HG02840 (cell line): ENCODE measurements around the gene TMEM131.
"Not testable (repeated sequence)": the region's sequence is repeated elsewhere in the genome, so short reads cannot be mapped to it uniquely, and the experiment has no call there.

Experiments
- ATAC-seq: cut with Tn5 transposase; IDR thresholded peaks from one replicate; pipeline ENCODE4 v1.9.1; 2021; ENCODE audit warnings: mild to moderate bottlenecking, moderate library complexity, moderate number of reproducible peaks; ENCODE audit not compliant: unreplicated experiment, low FRiP score

TMEM131 gene

GRCh38 chr2:97924194-97924593 is 71.6 kb downstream of the TMEM131 start:
- ATAC-seq: no peak

- no peak for ATAC-seq
Measured at GRCh38 chr2:97919858-97920257, 75.9 kb downstream of the TMEM131 start.

DNA sequence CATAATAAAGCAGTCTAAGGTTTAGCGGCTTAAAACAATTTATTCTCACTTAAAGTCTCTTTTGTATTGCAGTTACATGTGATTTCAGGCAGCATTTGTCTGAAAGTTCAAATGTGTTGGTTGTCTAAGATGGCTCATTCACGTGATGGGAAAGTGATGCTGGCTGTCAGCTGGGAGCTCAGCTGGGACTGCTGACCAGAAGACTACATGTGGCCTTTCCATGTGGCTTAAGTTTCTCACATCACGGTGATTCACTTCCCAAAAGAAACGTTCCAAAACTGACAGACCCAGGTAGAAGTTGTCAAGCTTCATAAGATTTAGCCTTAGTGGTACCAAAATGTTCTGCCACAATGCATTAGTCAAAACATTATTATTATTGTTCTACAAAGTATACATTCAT is 76.9 kb downstream of the TMEM131 start:
- no peak for ATAC-seq

DNA sequence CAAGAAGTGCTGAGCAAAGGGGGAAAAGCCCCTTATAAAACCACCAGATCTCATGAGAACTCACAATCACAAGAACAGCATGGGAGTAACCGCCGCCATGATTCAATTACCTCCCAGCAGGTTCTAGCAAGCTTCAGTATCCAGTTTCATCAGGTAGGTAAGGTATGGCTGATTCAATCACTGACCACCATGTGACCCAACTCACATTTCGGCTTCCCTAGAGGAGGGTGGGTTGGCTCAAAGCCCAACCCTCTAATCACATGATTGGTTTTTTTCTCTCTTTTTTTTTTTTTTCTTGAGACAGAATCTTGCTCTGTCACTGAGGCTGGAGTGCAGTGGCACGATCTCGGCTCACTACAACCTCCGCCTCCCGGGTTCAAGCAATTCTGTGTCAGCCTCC is 78.1 kb downstream of the TMEM131 start:
- ATAC-seq: not testable (repeated sequence)

- no peak for ATAC-seq
Measured at GRCh38 chr2:97914691-97915213, 81.0 kb downstream of the TMEM131 start.

- no peak for ATAC-seq
Measured at GRCh38 chr2:97913846-97914245, 81.9 kb downstream of the TMEM131 start.

DNA sequence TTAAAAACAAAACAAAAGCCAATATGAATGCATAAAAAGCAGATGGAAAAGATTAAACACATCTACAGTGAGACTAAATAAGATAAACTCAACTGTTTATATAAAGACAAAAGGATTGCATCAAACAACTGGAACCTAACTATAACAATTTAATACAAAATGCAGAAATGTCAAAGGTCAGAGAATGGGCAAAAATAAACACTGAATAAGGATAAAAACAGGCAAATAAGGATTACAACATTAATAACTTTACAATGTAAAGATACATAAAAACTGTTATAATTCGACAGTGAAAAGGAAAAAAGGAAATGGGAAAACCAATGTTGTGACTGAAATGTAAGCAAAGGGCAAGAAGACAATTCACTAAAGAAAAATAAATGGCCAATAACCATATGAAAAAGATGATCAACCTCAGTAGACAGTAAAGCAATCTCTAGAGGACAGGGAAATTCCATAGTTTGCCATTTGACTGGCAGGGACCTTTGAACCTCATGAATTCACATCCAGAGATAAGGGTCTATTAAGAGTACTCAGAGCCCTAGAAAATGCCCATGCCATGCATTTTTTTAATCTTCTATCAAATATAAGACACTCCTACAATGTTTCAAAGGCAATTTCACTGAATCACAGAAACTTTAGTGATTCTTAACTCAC is 83.7 kb downstream of the TMEM131 start:
- ATAC-seq: no peak

- ATAC-seq: peak; percentile 40
Measured at GRCh38 chr2:97911206-97911921, 84.4 kb downstream of the TMEM131 start.

DNA sequence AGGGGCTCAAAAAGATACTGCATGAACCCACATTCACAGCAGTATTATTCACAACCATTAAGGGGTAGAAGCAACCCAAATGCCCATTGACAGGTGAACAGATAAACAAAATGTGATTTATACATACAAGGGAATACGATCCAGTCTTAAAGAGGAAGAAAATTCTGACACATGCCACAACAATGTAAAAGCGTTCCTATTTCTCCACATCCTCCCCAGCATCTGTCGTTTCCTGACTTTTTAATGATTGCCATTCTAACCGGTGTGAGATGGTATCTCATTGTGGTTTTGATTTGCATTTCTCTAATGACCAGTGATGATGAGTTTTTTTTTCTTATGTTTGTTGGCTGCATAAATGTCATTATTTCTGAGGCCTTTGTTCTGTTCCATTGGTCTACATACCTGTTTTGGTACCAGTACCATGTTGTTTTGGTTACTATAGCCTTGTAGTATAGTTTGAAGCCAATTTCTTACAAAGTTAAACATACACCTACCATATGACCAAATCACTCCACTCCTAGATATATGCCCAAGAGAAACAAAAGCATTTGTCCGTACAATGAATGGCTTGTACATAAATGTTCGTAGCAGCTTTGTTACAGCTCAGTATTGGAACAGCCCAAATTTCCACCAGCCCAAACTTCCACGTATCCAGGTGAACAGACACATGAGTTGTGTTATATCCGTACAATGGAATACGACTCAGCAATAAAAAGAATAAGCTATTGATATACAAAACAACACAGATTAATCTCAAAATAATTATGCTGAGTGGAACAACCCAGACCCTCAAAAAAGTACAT is 85.1 kb downstream of the TMEM131 start:
- ATAC-seq: no peak

- no peak for ATAC-seq
Measured at GRCh38 chr2:97908208-97908676, 87.5 kb downstream of the TMEM131 start.

DNA sequence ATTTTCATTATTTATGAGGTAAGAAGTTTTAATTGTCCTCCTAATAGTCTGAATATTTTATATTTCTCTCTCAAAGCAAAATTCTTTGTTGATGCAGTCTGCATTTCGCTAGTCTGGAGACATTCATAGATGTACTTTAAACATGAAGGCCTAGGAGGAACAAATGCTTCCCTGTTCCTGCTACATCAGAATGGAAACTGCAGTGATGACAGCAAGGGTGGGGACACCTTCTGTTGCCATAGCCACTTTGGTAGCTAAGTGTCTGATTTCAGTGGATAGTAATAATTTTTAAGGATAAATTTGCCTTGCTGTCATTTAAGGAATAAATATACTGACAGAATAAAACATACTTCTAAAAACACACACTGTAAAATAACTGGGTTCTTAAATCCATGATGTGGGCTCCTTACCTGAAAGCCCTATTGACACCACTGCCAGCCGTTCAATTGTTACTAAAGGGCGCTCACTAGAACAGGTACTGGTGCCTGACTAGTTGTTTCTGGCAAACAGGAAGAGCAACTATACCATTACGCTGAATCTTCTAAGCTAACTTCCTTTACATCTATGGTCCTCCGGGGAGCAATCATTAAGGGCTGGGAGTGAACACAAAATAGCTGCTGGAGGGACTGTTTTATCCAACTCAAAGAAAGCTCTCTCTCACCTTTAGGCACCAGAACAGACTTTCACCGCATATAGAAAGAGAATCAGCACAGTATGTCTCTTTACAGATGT is 88.2 kb downstream of the TMEM131 start:
- ATAC-seq: no peak

DNA sequence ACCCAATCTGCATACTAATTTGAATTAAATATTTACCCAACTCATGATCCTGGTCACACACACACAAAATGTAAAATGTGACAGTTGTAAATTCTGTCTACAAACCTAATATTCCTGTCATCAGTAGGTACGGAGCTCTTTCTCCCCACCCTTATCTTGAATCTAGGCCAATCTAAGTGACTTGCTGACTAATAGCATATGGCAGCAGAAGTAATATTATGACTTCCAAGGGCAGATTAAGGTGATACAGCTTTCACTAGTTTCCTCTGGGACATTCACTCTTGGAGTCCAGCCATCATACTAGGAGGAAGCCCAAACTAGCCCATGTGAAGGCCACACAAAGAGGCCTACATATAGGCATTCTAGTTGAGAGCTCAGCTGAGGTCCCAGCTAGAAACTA is 89.4 kb downstream of the TMEM131 start:
- no peak for ATAC-seq

DNA sequence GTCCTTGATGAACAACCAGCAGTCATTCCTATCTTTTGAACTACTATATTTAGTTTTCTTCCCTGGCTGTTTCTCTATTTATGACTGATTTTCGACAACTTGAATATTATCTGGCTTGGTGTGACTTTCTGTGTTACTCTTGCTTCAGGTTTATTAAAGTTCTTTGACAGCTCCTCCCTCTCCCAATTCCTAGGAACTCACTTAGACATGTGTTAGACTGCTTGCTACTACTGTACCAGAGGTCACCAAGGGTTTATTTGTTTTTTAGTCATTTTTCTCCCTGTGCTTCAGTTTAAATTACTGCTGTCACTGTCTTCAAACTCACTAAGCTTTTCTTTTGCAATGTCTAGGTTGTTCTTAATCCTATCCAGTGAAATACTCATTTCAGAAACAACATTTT is 90.5 kb downstream of the TMEM131 start:
- ATAC-seq: no peak

GRCh38 chr2:97901862-97902261 is 93.9 kb downstream of the TMEM131 start:
- ATAC-seq: no peak

GRCh38 chr2:97900806-97901205 is 94.9 kb downstream of the TMEM131 start:
- ATAC-seq: no peak

DNA sequence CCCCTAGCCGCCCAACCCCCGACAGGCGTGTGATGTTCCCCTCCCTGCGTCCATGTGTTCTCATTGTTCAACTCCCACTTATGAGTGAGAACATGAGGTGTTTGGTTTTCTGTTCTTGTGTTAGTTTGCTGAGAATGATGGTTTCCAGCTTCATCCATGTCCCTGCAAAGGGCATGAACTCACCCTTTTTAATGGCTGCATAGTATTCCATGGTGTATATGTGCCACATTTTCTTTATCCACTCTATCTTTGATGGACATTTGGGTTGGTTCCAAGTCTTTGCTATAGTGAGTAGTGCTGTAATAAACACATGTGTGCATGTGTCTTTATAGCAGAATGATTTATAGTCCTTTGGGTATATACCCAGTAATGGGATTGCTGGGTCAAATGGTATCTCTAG is 102.7 kb downstream of the TMEM131 start:
- not testable (repeated sequence) for ATAC-seq

DNA sequence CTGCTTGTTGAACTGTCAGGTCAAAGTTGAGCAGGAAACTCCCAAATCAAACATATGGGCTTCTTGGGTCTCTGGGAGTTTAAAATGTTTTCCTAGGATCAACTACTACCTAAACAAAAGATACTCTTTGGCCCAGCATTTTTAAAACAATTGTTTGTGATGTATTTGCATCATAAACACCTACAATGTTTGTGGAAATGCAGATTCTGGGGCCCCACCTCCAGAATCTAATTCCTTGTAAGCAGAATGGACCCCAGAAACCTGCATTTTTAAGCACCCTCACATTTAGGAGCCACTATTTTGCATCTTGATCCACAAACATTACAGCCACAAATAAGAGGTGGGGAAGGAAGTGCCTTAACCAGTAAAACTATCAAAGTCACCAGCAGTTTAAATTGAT is 104.1 kb downstream of the TMEM131 start:
- ATAC-seq: no peak

- ATAC-seq: no peak
Measured at GRCh38 chr2:97889156-97889555, 106.6 kb downstream of the TMEM131 start.

- no peak for ATAC-seq
Measured at GRCh38 chr2:97885841-97886240, 109.9 kb downstream of the TMEM131 start.

GRCh38 chr2:97880334-97880733 is 115.4 kb downstream of the TMEM131 start:
- ATAC-seq: no peak
